MCF 10A (cell line): ENCODE data around the gene STAB1. TPM values are rescaled to one million over a fixed set of nuclear protein-coding genes. Genes with fewer than 3 reads are reported as not detected.

Experiments used
- BruUV-seq: library from RNA; stranded (reverse); fragments of 400-500 nt; replicated peaks from 2 replicates; lab custom pipeline; 2021; lab: Mats Ljungman, UMichigan
- CTCF ChIA-PET: fragments of 300-600 bp; sonication (Branson Sonifier 250); formaldehyde crosslinking; extraction: SDS; loops from one replicate; lab custom pipeline; 2021; ENCODE audit warnings: antibody characterized with exemption, inconsistent platforms; lab: Yijun Ruan, JAX
- POLR2A ChIA-PET: fragments of 300-600, 350-650 bp; sonication (Branson Sonifier 250); formaldehyde crosslinking; extraction: SDS; loops from one replicate; lab custom pipeline; 2020; ENCODE audit warnings: antibody characterized with exemption, inconsistent platforms; lab: Yijun Ruan, JAX
- DNase-seq: peaks from one replicate; pipeline ENCODE4 v3.0.0-alpha.2; 2018; ENCODE audit not compliant: unreplicated experiment
- H3K27ac Mint-ChIP-seq: one replicate; pipeline ENCODE4 v1.8.0; 2022; ENCODE audit warnings: mild to moderate bottlenecking, low read depth, mixed read lengths; ENCODE audit not compliant: unreplicated experiment
- H3K27me3 Mint-ChIP-seq: one replicate; pipeline ENCODE4 v1.8.0; 2022; ENCODE audit warnings: mixed read lengths; ENCODE audit not compliant: insufficient read depth, unreplicated experiment
- H3K36me3 Mint-ChIP-seq: one replicate; pipeline ENCODE4 v1.8.0; 2022; ENCODE audit warnings: mild to moderate bottlenecking, moderate library complexity, mixed read lengths; ENCODE audit not compliant: insufficient read depth, unreplicated experiment
- H3K4me1 Mint-ChIP-seq: one replicate; pipeline ENCODE4 v1.8.0; 2022; ENCODE audit warnings: mixed read lengths; ENCODE audit not compliant: insufficient read depth, unreplicated experiment
- H3K4me3 Mint-ChIP-seq: one replicate; pipeline ENCODE4 v1.8.0; 2022; ENCODE audit warnings: mild to moderate bottlenecking, moderate library complexity, mixed read lengths; ENCODE audit not compliant: unreplicated experiment
- H3K9me3 Mint-ChIP-seq: one replicate; pipeline ENCODE4 v1.8.0; 2022; ENCODE audit warnings: mixed read lengths; ENCODE audit not compliant: unreplicated experiment
- CTCF ChIP-seq: fragments of 200-600 bp; IDR thresholded peaks from one replicate; pipeline ENCODE4 v1.8.0; 2022; ENCODE audit warnings: antibody characterized with exemption, mild to moderate bottlenecking; ENCODE audit not compliant: unreplicated experiment
- intact Hi-C: fragments of 100-400 bp; cut with micrococcal nuclease; formaldehyde crosslinking; loops from 2 replicates; pipeline ENCODE4 v1.14.1; 2022
- total RNA-seq: library from RNA; stranded (reverse); gene quantifications from 2 replicates; pipeline ENCODE4 v1.2.3, GENCODE V29; 2022

Gene STAB1
- total RNA-seq, 1 experiment from 2014 or later: not detected

- H3K27ac Mint-ChIP-seq: no peak overlapping the region
- DNase-seq: no peak
- intact Hi-C loops: loop anchor here (1.0 to 10.0 kb wide), 3 partner anchors 19 to 213 kb away; partner anchors contain the start of gene TWF2
- no peaks in the 10 kb centered on the region for H3K27me3 Mint-ChIP-seq
- peaks cover 6% of the 10 kb centered on the region for H3K36me3 Mint-ChIP-seq
- POLR2A ChIA-PET: interaction anchor here (0.7 to 1.5 kb wide), 6 partner anchors 9 to 159 kb away, joined by 3 to 6 read pairs (median 4); no protein-coding TSS in a partner anchor
- no peak overlapping the region for H3K4me3 Mint-ChIP-seq
- no peaks in the 10 kb centered on the region for H3K9me3 Mint-ChIP-seq
- no TSS peak for BruUV-seq
- no peaks in the 10 kb centered on the region for H3K4me1 Mint-ChIP-seq
- CTCF ChIA-PET: interaction anchor here (0.5 to 8.3 kb wide), 20 partner anchors 9 to 660 kb away, joined by 3 to 278 read pairs (median 4); partner anchors contain the start of gene UQCC5
- TF ChIP-seq CTCF: no peak
Measured at GRCh38 chr3:52447512-52448355, 47.4 kb upstream of the STAB1 start.

- H3K27ac Mint-ChIP-seq: no peak overlapping the region
- H3K36me3 Mint-ChIP-seq: peaks cover 6% of the 10 kb centered on the region
- no peak for DNase-seq
- no peaks in the 10 kb centered on the region for H3K9me3 Mint-ChIP-seq
- no peak for TF ChIP-seq CTCF
- peaks cover 6% of the 10 kb centered on the region for H3K4me1 Mint-ChIP-seq
- CTCF ChIA-PET: interaction anchor here (0.5 to 8.3 kb wide), 6 partner anchors 21 to 594 kb away, joined by 3 to 278 read pairs (median 3); no protein-coding TSS in a partner anchor
- POLR2A ChIA-PET: interaction anchor here (0.8 to 2.0 kb wide), 2 partner anchors 23 to 444 kb away, joined by 3 to 6 read pairs; no protein-coding TSS in a partner anchor
- no peaks in the 10 kb centered on the region for H3K27me3 Mint-ChIP-seq
- no peak overlapping the region for H3K4me3 Mint-ChIP-seq
- intact Hi-C loops: no loop called here
- no TSS peak for BruUV-seq
Measured at GRCh38 chr3:52450489-52451236, 44.5 kb upstream of the STAB1 start.

GRCh38 chr3:52451237-52452083, 43.7 kb upstream of the STAB1 start:
- H3K4me3 Mint-ChIP-seq: no peak overlapping the region
- BruUV-seq: no TSS peak
- intact Hi-C loops: no loop called here
- peaks cover 13% of the 10 kb centered on the region for H3K4me1 Mint-ChIP-seq
- no peak for TF ChIP-seq CTCF
- no peaks in the 10 kb centered on the region for H3K27me3 Mint-ChIP-seq
- H3K36me3 Mint-ChIP-seq: peaks cover 6% of the 10 kb centered on the region
- ChIA-PET CTCF (interaction anchor here (0.5 to 2.0 kb wide), 4 partner anchors 23 to 554 kb away, joined by 3 to 14 read pairs (median 4); no protein-coding TSS in a partner anchor), POLR2A (no interaction called here)
- H3K27ac Mint-ChIP-seq: no peak overlapping the region
- no peak for DNase-seq
- H3K9me3 Mint-ChIP-seq: no peaks in the 10 kb centered on the region
